Left ventricle myocardium inferior (tissue), 1 donor: Measurements from ENCODE around the gene FXYD6. TPM values are rescaled to one million over a fixed set of nuclear protein-coding genes. Genes with fewer than 3 reads are reported as not detected.

Experiments
- DNase-seq: peaks from one replicate; pipeline ENCODE4 v3.0.0-alpha.2; 2020
- H3K27ac ChIP-seq: fragments of 200-600 bp; replicated peaks from 2 replicates; pipeline ENCODE4 v1.8.0; 2021
- H3K27me3 ChIP-seq: fragments of 200-600 bp; 2 replicates; pipeline ENCODE4 v1.8.0; 2021; ENCODE audit warnings: low read depth
- H3K36me3 ChIP-seq: fragments of 200-600 bp; 2 replicates; pipeline ENCODE4 v1.8.0; 2021
- H3K4me1 ChIP-seq: fragments of 200-600 bp; 2 replicates; pipeline ENCODE4 v1.8.0; 2021
- H3K4me3 ChIP-seq: fragments of 200-600 bp; 2 replicates; pipeline ENCODE4 v1.8.0; 2021; ENCODE audit warnings: mild to moderate bottlenecking, moderate library complexity
- H3K9me3 ChIP-seq: fragments of 200-600 bp; replicated peaks from 2 replicates; pipeline ENCODE4 v1.8.0; 2021
- CTCF ChIP-seq: fragments of 200-600 bp; IDR thresholded peaks from 2 replicates; pipeline ENCODE4 v1.8.0; 2021; ENCODE audit warnings: antibody characterized with exemption, mild to moderate bottlenecking, borderline replicate concordance
- intact Hi-C: fragments of 100-400 bp; cut with micrococcal nuclease; formaldehyde crosslinking; loops from one replicate; pipeline ENCODE4 v1.11.0; 2022
- total RNA-seq: library from RNA; stranded (reverse); fragmentation: NEBNext Ultra II Directional; extraction: Animal tissue kit (Norgen Biotek cat#: 25700); gene quantifications from one replicate; pipeline ENCODE4 v1.2.1, GENCODE V29; 2021
- donor health status: DM: no; HTN: yes; CAD: no; lungs with severe emphysema.

The FXYD6 gene
- total RNA-seq, 1 donor from 2014 or later, result 30.2 TPM

GRCh38 chr11:117878939-117879475 lies 2.5 kb upstream of the FXYD6 start:
- H3K4me1 ChIP-seq, result peaks cover 58% of the 10 kb centered on the region
- no peaks in the 10 kb centered on the region for H3K36me3 ChIP-seq
- no peak overlapping the region for H3K27ac ChIP-seq
- DNase-seq, result no peak
- no peak overlapping the region for H3K4me3 ChIP-seq
- intact Hi-C loops, result no loop called here
- no peaks in the 10 kb centered on the region for H3K9me3 ChIP-seq
- H3K27me3 ChIP-seq, result peaks cover 29% of the 10 kb centered on the region
- TF ChIP-seq CTCF, result no peak

- H3K4me1 ChIP-seq, result peaks cover 64% of the 10 kb centered on the region
- no peaks in the 10 kb centered on the region for H3K36me3 ChIP-seq
- intact Hi-C loops, result no loop called here
- H3K27me3 ChIP-seq, result peaks cover 34% of the 10 kb centered on the region
- peak overlapping the region; percentile 92 for H3K27ac ChIP-seq
- DNase-seq, result no peak
- no peak for TF ChIP-seq CTCF
- H3K9me3 ChIP-seq, result no peaks in the 10 kb centered on the region
- H3K4me3 ChIP-seq, result no peak overlapping the region
These were observed 2.0 kb upstream of the FXYD6 start for GRCh38 chr11:117878314-117878938.

- H3K4me1 ChIP-seq, result peaks cover 64% of the 10 kb centered on the region
- DNase-seq, result peak; percentile 53
- no peaks in the 10 kb centered on the region for H3K9me3 ChIP-seq
- no peak for TF ChIP-seq CTCF
- H3K27ac ChIP-seq, result peak overlapping the region; percentile 92
- H3K27me3 ChIP-seq, result peaks cover 46% of the 10 kb centered on the region
- no peaks in the 10 kb centered on the region for H3K36me3 ChIP-seq
- intact Hi-C loops, result no loop called here
- H3K4me3 ChIP-seq, result peak overlapping the region; percentile 87
These were observed 794 bp upstream of the FXYD6 start for GRCh38 chr11:117877120-117877784.

- H3K4me1 ChIP-seq, result peaks cover 74% of the 10 kb centered on the region
- TF ChIP-seq CTCF, result no peak
- no peaks in the 10 kb centered on the region for H3K36me3 ChIP-seq
- peak overlapping the region; percentile 92 for H3K27ac ChIP-seq
- H3K4me3 ChIP-seq, result peak overlapping the region; percentile 87
- no peak for DNase-seq
- intact Hi-C loops, result no loop called here
- H3K9me3 ChIP-seq, result no peaks in the 10 kb centered on the region
- peaks cover 55% of the 10 kb centered on the region for H3K27me3 ChIP-seq
These were observed 458 bp downstream of the FXYD6 start for GRCh38 chr11:117876059-117876340.

- H3K4me3 ChIP-seq, result peak overlapping the region; percentile 87
- H3K27ac ChIP-seq, result peak overlapping the region; percentile 92
- DNase-seq, result peak; percentile 45
- no peaks in the 10 kb centered on the region for H3K9me3 ChIP-seq
- intact Hi-C loops, result no loop called here
- H3K4me1 ChIP-seq, result peaks cover 79% of the 10 kb centered on the region
- H3K27me3 ChIP-seq, result peaks cover 55% of the 10 kb centered on the region
- TF ChIP-seq CTCF, result no peak
- no peaks in the 10 kb centered on the region for H3K36me3 ChIP-seq
These were observed 938 bp downstream of the FXYD6 start for GRCh38 chr11:117875382-117876058.
